OCI-LY3 (cell line): ENCODE measurements around the gene MRGPRE.

Experiments
- EZH2phosphoT487 ChIP-seq: fragments of 200-600 bp; shearing (Covaris generic); IDR thresholded peaks from 2 replicates; pipeline ENCODE4 v1.6.1; 2018; ENCODE audit warnings: antibody characterized with exemption, mixed run types, low read depth
- TF ChIP-seq, protein P1 (sequence below): fragments of 200-600, 300-600 bp; sonication (generic); IDR thresholded peaks from 2 replicates; pipeline ENCODE4 v1.5.1; 2014; ENCODE audit warnings: antibody characterized with exemption, low read length, low read depth

- TF ChIP-seq, protein P1, sequence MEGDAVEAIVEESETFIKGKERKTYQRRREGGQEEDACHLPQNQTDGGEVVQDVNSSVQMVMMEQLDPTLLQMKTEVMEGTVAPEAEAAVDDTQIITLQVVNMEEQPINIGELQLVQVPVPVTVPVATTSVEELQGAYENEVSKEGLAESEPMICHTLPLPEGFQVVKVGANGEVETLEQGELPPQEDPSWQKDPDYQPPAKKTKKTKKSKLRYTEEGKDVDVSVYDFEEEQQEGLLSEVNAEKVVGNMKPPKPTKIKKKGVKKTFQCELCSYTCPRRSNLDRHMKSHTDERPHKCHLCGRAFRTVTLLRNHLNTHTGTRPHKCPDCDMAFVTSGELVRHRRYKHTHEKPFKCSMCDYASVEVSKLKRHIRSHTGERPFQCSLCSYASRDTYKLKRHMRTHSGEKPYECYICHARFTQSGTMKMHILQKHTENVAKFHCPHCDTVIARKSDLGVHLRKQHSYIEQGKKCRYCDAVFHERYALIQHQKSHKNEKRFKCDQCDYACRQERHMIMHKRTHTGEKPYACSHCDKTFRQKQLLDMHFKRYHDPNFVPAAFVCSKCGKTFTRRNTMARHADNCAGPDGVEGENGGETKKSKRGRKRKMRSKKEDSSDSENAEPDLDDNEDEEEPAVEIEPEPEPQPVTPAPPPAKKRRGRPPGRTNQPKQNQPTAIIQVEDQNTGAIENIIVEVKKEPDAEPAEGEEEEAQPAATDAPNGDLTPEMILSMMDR: no peak
- no peak for TF ChIP-seq EZH2phosphoT487
Observed at GRCh38 chr11:3207526-3208189, 24.6 kb downstream of the MRGPRE start.
